ENCODE results near the gene PIH1D2. TPM values are rescaled to one million over a fixed set of nuclear protein-coding genes. Genes with fewer than 3 reads are reported as not detected.
"Not testable (repeated sequence)": the region's sequence is repeated elsewhere in the genome, so short reads cannot be mapped to it uniquely, and the experiment has no call there.

The PIH1D2 gene
- polyA plus RNA-seq, 1 donor from 2014 or later: 4.7 TPM

GRCh38 chr11:112033902-112034301 lies 39.9 kb downstream of the PIH1D2 start:
- H4K20me1 ChIP-seq (ENCODE audit: insufficient read depth): no peaks in the 10 kb centered on the region
- H3K79me2 ChIP-seq (replicated peaks; ENCODE audit: insufficient read depth, low read length): no peaks in the 10 kb centered on the region
- H3K4me2 ChIP-seq (ENCODE audit: low read length): no peak overlapping the region
- H3K9ac ChIP-seq (ENCODE audit: low read length): no peak overlapping the region
- H3K4me3 ChIP-seq (ENCODE audit: low read length): no peak overlapping the region
- no peaks in the 10 kb centered on the region for H3K27me3 ChIP-seq (ENCODE audit: insufficient read depth, low read depth, low read length)
- TF ChIP-seq EZH2 (IDR thresholded peaks at IDR 0.05; ENCODE audit: borderline replicate concordance, insufficient read depth, low read length, poor library complexity, severe bottlenecking) (no peak), EP300 (conservative IDR thresholded peaks at IDR 0.05; ENCODE audit: poor library complexity, severe bottlenecking) (peak; percentile 33), POLR2AphosphoS5 (IDR thresholded peaks at IDR 0.05) (peak; percentile 24)
- H2AFZ ChIP-seq (ENCODE audit: low read depth, low read length): no peak overlapping the region
- H3F3A ChIP-seq (ENCODE audit: insufficient read depth, low read length, poor library complexity, severe bottlenecking): no peaks in the 10 kb centered on the region
- no peaks in the 10 kb centered on the region for H3K9me2 ChIP-seq (ENCODE audit: insufficient read depth, low read length)
- H3K9me3 ChIP-seq (ENCODE audit: low read length): no peaks in the 10 kb centered on the region
- H3K36me3 ChIP-seq (ENCODE audit: insufficient read depth, low read length): peaks cover 4% of the 10 kb centered on the region
- H3K27ac ChIP-seq (ENCODE audit: low read length): no peak overlapping the region

- TF ChIP-seq MXI1 (conservative IDR thresholded peaks at IDR 0.05; ENCODE audit: poor library complexity, severe bottlenecking) (no peak), EP300 (conservative IDR thresholded peaks at IDR 0.05; ENCODE audit: poor library complexity, severe bottlenecking) (no peak), EZH2 (IDR thresholded peaks at IDR 0.05; ENCODE audit: borderline replicate concordance, insufficient read depth, low read length, poor library complexity, severe bottlenecking) (no peak), CTCF (IDR thresholded peaks at IDR 0.05; ENCODE audit: poor library complexity, severe bottlenecking) (no peak), TAF1 (IDR thresholded peaks at IDR 0.05; ENCODE audit: low read depth) (no peak), REST (IDR thresholded peaks at IDR 0.05; ENCODE audit: borderline replicate concordance) (no peak), POLR2AphosphoS5 (IDR thresholded peaks at IDR 0.05) (no peak), RAD21 (conservative IDR thresholded peaks at IDR 0.05) (no peak), SMC3 (conservative IDR thresholded peaks at IDR 0.05; ENCODE audit: poor library complexity) (no peak)
- Histone ChIP-seq H3K4me3 (ENCODE audit: low read length) (no peak overlapping the region), H2AFZ (ENCODE audit: low read depth, low read length) (no peak overlapping the region), H3K27me3 (ENCODE audit: insufficient read depth, low read depth, low read length) (no peaks in the 10 kb centered on the region), H3K9me3 (ENCODE audit: low read length) (no peaks in the 10 kb centered on the region), H3K27ac (ENCODE audit: low read length) (no peak overlapping the region), H3K9me2 (ENCODE audit: insufficient read depth, low read length) (no peaks in the 10 kb centered on the region), H4K20me1 (ENCODE audit: insufficient read depth) (no peaks in the 10 kb centered on the region), H3K79me2 (replicated peaks; ENCODE audit: insufficient read depth, low read length) (peaks cover 9% of the 10 kb centered on the region), H3K4me2 (ENCODE audit: low read length) (no peak overlapping the region), H3K36me3 (ENCODE audit: insufficient read depth, low read length) (peaks cover 4% of the 10 kb centered on the region), H3F3A (ENCODE audit: insufficient read depth, low read length, poor library complexity, severe bottlenecking) (no peaks in the 10 kb centered on the region), H3K9ac (ENCODE audit: low read length) (no peak overlapping the region)
These were observed 44.4 kb downstream of the PIH1D2 start for GRCh38 chr11:112029460-112029859.

GRCh38 chr11:112026784-112027410 lies 46.9 kb downstream of the PIH1D2 start:
- H3K27ac ChIP-seq (ENCODE audit: low read length); H3K9me2 ChIP-seq (ENCODE audit: insufficient read depth, low read length); H3K36me3 ChIP-seq (ENCODE audit: insufficient read depth, low read length); H3F3A ChIP-seq (ENCODE audit: insufficient read depth, low read length, poor library complexity, severe bottlenecking); H3K4me2 ChIP-seq (ENCODE audit: low read length); H3K79me2 ChIP-seq (replicated peaks; ENCODE audit: insufficient read depth, low read length); H3K9ac ChIP-seq (ENCODE audit: low read length); H3K9me3 ChIP-seq (ENCODE audit: low read length); H2AFZ ChIP-seq (ENCODE audit: low read depth, low read length); H3K4me3 ChIP-seq (ENCODE audit: low read length); H4K20me1 ChIP-seq (ENCODE audit: insufficient read depth); H3K27me3 ChIP-seq (ENCODE audit: insufficient read depth, low read depth, low read length): not testable (repeated sequence)
